Duodenal mucosa (tissue), 2 donors: Measurements from ENCODE around the gene HSD17B10.
"Not testable (repeated sequence)": the region's sequence is repeated elsewhere in the genome, so short reads cannot be mapped to it uniquely, and the experiment has no call there.

ENCODE experiments used
- H3K27ac ChIP-seq: one replicate; pipeline ENCODE4 v1.7.0; 2013; ENCODE audit warnings: low read depth, low read length
- H3K27me3 ChIP-seq, 2 donors: one replicate each; pipeline ENCODE4 v1.7.0; 2013; ENCODE audit warnings: low read length in 2 of 2, control low read depth in 1 of 2; ENCODE audit not compliant: insufficient read depth in 2 of 2, control insufficient read depth in 1 of 2
- H3K36me3 ChIP-seq, 2 donors: one replicate each; pipeline ENCODE4 v1.7.0; 2013; ENCODE audit warnings: low read length in 2 of 2, control low read depth in 1 of 2; ENCODE audit not compliant: insufficient read depth in 2 of 2, control insufficient read depth in 1 of 2
- H3K4me1 ChIP-seq, 2 donors: one replicate each; pipeline ENCODE4 v1.7.0; 2013; ENCODE audit warnings: low read length in 2 of 2, control low read depth in 1 of 2; ENCODE audit not compliant: insufficient read depth in 2 of 2, control insufficient read depth in 1 of 2
- H3K4me3 ChIP-seq, 2 donors: one replicate each; pipeline ENCODE4 v1.7.0; 2013; ENCODE audit warnings: low read length in 2 of 2, low read depth in 1 of 2
- H3K9ac ChIP-seq, 2 donors: one replicate each; pipeline ENCODE4 v1.7.0; 2013; ENCODE audit warnings: low read length in 2 of 2, low read depth in 1 of 2
- H3K9me3 ChIP-seq, 2 donors: one replicate each; pipeline ENCODE4 v1.7.0; 2013; ENCODE audit warnings: low read length in 2 of 2, control low read depth in 1 of 2; ENCODE audit not compliant: control insufficient read depth in 1 of 2

HSD17B10 gene

DNA sequence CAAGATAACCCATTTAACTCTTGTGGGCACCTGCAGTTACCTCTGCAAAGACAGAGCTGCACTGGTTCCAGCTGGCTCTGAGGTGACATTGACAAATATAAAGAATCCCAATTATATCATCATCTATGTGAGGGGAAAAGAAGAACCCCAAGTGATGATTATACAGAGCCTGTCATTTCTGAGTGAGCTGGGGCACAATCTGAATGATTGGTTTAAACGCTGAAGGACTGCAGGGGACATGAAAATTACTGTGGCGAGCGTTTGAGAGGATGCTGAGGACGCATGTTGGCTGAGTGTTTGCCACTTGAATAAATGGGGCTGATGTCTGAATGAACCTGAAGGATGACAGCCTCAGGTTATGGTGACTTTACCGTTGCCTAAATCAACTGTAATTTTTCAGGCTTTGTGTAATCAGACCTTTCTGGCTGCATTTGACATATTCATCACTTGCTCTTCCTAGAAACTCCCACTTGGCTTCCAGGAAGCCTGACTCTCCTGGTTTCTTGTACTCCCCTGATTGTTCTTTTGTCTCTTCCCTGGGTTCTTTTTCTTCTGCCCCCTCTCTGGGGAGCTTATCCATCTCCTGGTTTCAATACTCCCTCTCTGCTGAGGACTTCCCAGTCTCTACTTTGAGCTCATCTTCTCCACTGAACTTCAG is 4.1 kb upstream of the HSD17B10 start:
- Histone ChIP-seq H3K4me3 (no peak overlapping the region), H3K9ac (no peak overlapping the region), H3K36me3 (no peaks in the 10 kb centered on the region), H3K27ac (no peak overlapping the region), H3K27me3 (no peaks in the 10 kb centered on the region), H3K9me3 (no peaks in the 10 kb centered on the region), H3K4me1 (peaks cover 6 to 24% of the 10 kb centered on the region in 2 donors)

DNA sequence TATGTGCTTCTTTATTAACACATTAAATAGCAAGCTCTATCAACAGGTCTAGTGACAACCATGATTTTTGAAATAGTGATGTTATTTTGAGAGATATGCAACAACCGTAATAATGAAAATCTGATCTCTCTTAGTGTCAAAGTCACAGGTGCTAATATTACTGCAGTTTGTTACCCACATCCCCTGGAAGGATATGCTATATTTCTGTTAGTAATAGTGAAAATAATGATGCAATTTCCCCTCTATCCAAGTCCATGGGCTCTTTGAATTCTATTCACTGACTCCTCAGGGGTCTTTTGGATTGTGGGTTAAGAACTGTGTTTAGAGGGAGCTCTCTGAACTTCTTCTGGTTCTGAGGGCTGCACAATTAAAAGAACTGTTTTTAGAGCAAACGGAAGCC is 3.0 kb upstream of the HSD17B10 start:
- no peaks in the 10 kb centered on the region for H3K27me3 ChIP-seq
- no peak overlapping the region for H3K9ac ChIP-seq
- peaks cover 0 to under 1% of the 10 kb centered on the region in 2 donors for H3K36me3 ChIP-seq
- H3K4me1 ChIP-seq = peaks cover 6 to 24% of the 10 kb centered on the region in 2 donors
- H3K9me3 ChIP-seq = no peaks in the 10 kb centered on the region
- H3K4me3 ChIP-seq = no peak overlapping the region
- H3K27ac ChIP-seq = no peak overlapping the region

DNA sequence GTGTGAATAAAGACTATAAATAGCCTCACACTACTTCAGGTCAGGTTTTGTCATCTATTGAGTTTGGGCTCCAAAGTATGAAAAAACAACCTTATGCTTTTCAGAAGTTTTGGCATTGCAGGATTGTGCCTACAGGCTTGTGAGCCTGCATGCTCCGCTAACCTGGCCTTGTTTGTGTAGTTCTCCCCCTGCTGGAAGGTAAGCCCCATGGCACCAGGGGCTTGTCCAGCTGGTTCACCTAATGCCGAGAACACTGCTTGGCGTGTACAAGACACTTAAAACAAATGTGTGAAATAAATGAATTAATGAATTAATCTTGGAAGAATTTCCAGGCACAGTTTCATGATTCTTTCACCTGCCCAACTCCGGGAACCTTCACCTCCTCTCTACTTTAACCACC is 1.8 kb upstream of the HSD17B10 start:
- Histone ChIP-seq H3K27me3 (no peaks in the 10 kb centered on the region), H3K4me1 (peaks cover 6 to 14% of the 10 kb centered on the region in 2 donors), H3K36me3 (peaks cover 5 to 11% of the 10 kb centered on the region in 2 donors), H3K4me3 (no peak overlapping the region), H3K9me3 (no peaks in the 10 kb centered on the region), H3K27ac (no peak overlapping the region), H3K9ac (no peak overlapping the region)

DNA sequence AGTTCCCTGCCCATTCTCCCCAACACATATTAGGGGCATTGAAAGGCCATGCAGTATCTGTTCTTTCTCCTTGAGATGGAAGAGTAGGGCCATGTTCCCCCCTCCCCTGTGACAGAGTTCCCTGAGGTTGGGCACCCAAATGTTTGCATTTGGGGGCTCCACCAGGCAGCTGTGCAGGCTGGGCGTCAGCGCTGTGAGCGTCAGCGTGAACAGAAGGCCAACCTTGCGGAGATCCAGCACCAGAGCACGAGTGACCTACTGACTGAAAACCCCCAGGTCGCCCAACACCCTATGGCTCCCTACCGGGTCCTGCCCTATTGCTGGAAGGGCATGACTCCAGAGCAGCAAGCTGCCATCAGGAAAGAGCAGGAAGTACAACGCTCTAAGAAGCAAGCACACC is 3.9 kb downstream of the HSD17B10 start:
- Histone ChIP-seq H3K27ac (no peak overlapping the region), H3K9me3 (no peaks in the 10 kb centered on the region), H3K9ac (no peak overlapping the region), H3K36me3 (peaks cover 13 to 21% of the 10 kb centered on the region in 2 donors), H3K4me1 (peaks cover 6 to 7% of the 10 kb centered on the region in 2 donors), H3K4me3 (no peak overlapping the region), H3K27me3 (no peaks in the 10 kb centered on the region)

DNA sequence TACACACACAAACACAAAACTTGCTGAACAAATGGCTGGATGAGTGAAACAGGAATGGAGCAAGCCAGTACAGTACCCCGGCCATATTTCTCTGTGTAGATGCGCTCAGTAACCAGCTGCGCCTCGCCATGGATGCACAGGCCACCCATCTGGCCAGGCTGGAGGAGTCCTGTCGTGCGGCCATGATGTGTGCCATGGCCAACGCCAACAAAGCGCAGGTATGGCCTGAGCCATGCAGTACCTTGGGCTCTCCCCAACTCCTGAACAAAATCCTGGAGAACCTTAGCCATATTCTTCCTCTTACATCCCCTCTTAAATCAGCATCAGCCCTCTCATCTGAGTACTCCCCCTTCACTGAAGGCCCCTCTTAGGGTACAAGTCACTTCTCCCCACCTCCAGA is 4.4 kb downstream of the HSD17B10 start:
- H3K27ac ChIP-seq = no peak overlapping the region
- H3K27me3 ChIP-seq = no peaks in the 10 kb centered on the region
- H3K9ac ChIP-seq = no peak overlapping the region
- H3K4me1 ChIP-seq = peaks cover 4 to 7% of the 10 kb centered on the region in 2 donors
- H3K36me3 ChIP-seq = peaks cover 13 to 21% of the 10 kb centered on the region in 2 donors
- H3K4me3 ChIP-seq = no peak overlapping the region
- H3K9me3 ChIP-seq = no peaks in the 10 kb centered on the region

DNA sequence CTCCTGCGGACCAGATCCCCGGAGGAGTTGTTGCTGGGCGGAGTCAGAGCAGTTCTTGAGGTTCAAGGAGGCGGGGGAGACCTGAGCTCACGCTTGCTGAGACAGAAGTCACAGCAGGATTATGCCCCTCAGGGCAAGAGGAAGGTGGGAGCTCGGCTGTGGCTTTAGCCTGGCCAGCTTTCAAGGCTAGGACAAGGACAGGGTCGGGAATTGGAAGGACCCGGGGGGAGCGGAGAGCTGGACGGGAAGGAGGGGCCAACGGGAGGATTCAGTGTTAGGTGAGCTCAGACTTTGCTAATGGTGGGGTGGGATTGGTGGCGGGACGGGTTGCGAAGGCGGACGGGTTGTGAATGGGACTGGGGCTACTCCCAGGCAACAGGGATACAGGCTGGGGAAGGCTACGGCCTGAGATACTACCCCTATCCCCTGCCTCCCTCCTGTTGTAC is 11.3 kb downstream of the HSD17B10 start, which contains the start of gene RIBC1:
Gene RIBC1 (plus strand): TSS at position 13 of the 446 bp plus-strand sequence. CDS start 3,404 bp downstream, outside the sequence.
- Histone ChIP-seq H3K9me3 (no peaks in the 10 kb centered on the region), H3K4me1 (peaks cover 10 to 19% of the 10 kb centered on the region in 2 donors), H3K27ac (peak within 1 kb of the TSS; percentile 92), H3K27me3 (no peaks in the 10 kb centered on the region), H3K36me3 (no peaks in the 10 kb centered on the region), H3K9ac (peak within 1 kb of the TSS; percentile 77 to 91), H3K4me3 (peak within 1 kb of the TSS; percentile 82 to 90)

DNA sequence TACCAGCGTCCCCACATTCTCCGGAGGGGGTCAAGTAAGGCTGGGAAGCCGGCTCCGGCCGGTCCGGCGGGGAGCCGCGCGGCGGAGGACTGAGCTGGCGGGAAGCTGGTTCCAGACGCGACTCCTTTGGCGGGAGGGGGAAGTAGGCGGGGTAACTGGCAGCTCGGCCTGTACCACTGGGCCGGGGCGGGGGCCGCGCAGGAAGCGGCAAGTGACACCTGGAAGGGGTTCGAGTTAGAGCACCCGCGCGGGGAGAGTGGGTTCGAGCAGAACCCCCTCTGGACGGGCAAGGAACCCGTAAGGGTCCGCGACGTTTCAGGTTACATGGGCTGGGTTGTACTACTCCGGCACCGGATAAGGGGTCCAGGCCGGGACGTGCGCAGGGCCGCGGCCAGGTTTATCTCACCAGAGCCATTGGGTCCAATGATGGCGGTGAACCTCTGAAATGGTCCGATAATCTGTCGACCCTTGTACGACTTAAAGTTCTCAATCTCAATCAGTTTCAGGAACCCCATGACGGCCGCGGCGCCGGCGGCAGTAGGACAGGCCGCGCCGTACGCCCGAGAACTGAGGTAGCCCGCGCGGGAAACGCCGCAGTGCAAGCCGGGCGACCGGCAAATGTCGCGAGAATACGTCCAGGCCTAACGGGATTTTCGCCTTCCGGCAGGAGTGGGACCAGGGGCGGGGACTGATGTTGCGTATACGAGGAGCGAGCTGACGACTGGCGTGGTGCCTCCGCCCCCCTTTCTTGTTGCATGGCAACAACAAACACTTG is 11.9 kb downstream of the HSD17B10 start, which contains the start of gene SMC1A:
Gene SMC1A (minus strand): TSS at position 569 of the 775 bp plus-strand sequence. CDS start 54 bp downstream, at position 515.
- peak within 1 kb of the TSS; percentile 77 to 91 for H3K9ac ChIP-seq
- no peaks in the 10 kb centered on the region for H3K9me3 ChIP-seq
- H3K27ac ChIP-seq = peak within 1 kb of the TSS; percentile 92
- no peaks in the 10 kb centered on the region for H3K27me3 ChIP-seq
- H3K36me3 ChIP-seq = no peaks in the 10 kb centered on the region
- H3K4me1 ChIP-seq = peaks cover 10 to 19% of the 10 kb centered on the region in 2 donors
- H3K4me3 ChIP-seq = peak within 1 kb of the TSS; percentile 82 to 90

DNA sequence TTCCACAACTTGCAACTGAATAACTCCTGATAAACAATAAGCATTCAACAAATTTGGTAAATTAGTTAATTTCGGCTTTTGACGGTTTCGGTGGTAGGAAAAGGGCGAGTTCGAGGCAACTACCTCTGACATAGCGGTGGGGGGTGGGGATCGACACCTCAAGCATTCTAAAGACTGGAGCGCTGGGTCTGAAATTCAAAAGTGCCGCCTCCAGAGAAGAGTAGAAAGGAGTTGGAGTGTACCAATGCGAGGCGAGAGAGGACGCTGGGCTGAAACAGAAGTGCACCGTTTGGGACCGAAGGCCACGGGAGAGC is 12.4 kb downstream of the HSD17B10 start:
- Histone ChIP-seq H3K4me3 (peak overlapping the region; percentile 82 to 90), H3K9ac (peak overlapping the region; percentile 77 to 91), H3K4me1 (peaks cover 10 to 19% of the 10 kb centered on the region in 2 donors), H3K36me3 (no peaks in the 10 kb centered on the region), H3K9me3 (no peaks in the 10 kb centered on the region), H3K27me3 (no peaks in the 10 kb centered on the region), H3K27ac (peak overlapping the region; percentile 92)

DNA sequence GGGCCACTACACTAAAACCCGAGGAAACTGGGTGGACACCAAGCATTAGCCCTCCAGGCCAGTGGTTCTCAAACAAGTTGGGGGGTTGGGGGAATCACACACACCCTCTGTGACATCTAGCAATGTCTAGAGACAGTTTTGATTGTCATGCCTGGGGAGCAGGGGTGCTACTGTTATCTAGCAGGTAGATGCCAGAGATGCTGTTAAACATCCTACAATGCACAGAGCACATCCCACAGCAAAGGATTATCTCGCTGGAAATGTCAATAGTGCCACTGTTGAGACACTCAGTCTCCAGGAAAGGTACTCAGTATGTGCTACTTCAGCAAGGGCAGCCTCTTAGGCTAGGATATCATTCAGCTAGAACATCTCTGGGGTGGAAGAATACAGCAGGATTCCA is 13.0 kb downstream of the HSD17B10 start:
- Histone ChIP-seq H3K9me3 (no peaks in the 10 kb centered on the region), H3K9ac (peak overlapping the region; percentile 77 to 91), H3K36me3 (no peaks in the 10 kb centered on the region), H3K4me3 (peak overlapping the region; percentile 82 to 90), H3K27me3 (no peaks in the 10 kb centered on the region), H3K4me1 (peaks cover 10 to 19% of the 10 kb centered on the region in 2 donors), H3K27ac (no peak overlapping the region)

DNA sequence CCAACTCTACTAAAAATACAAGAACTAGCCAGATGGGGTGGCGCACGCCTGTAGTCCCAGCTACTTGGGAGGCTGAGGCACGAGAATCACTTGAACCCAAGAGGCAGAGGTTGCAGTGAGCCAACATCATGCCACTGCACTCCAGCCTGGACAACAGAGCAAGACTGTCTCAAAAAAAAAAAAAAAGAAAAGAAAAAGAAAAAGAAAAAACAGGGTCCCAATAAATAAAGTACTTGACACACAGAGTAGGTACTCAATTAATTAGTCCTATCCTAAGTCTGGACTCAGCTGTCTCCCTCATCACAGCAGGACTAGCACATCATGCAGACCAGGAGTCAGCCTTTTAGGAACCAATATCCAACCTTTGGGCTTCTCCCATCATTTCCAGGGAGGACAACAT is 13.8 kb downstream of the HSD17B10 start:
- not testable (repeated sequence) for H3K27me3 ChIP-seq, H3K36me3 ChIP-seq, H3K9me3 ChIP-seq, H3K9ac ChIP-seq, H3K4me3 ChIP-seq, H3K27ac ChIP-seq
- peaks cover 10 to 19% of the 10 kb centered on the region in 2 donors for H3K4me1 ChIP-seq
